Measurements from ENCODE around the gene SFRP5. TPM values are rescaled to one million over a fixed set of nuclear protein-coding genes. Genes with fewer than 3 reads are reported as not detected.

SFRP5 gene
- total and polyA plus RNA-seq, 2 of the 4 experiments (the other 2 are of a cell fraction) = not detected

GRCh38 chr10:97754726-97755125 lies 17.1 kb downstream of the SFRP5 start:
- Histone ChIP-seq H4K5ac (ENCODE audit: low read depth, low read length) (no peak overlapping the region), H2AK5ac (ENCODE audit: low read depth, low read length) (no peak overlapping the region), H2BK120ac (ENCODE audit: low read depth, low read length) (no peak overlapping the region), H3K9me3 (ENCODE audit: control insufficient read depth, insufficient read depth, low read length) (no peaks in the 10 kb centered on the region), H3K9ac (ENCODE audit: low read depth, low read length) (no peak overlapping the region), H3K56ac (ENCODE audit: extremely low read depth, insufficient read depth, low read length) (no peak overlapping the region), H2BK15ac (ENCODE audit: low read depth, low read length) (no peak overlapping the region), H3K23ac (ENCODE audit: low read depth, low read length) (no peak overlapping the region), H3K4me2 (ENCODE audit: low read depth, low read length) (no peak overlapping the region), H4K8ac (ENCODE audit: low read depth in 2 of 2, low read length in 2 of 2) (no peak overlapping the region), H3K14ac (replicated peaks; ENCODE audit: low read depth, low read length) (no peak overlapping the region), H2BK20ac (ENCODE audit: low read depth, low read length) (no peak overlapping the region), H2AFZ (replicated peaks; ENCODE audit: low read length, poor library complexity) (no peak overlapping the region), H2AK9ac (replicated peaks; ENCODE audit: low read depth, low read length, poor library complexity) (no peak overlapping the region), H3K27me3 (ENCODE audit: control insufficient read depth, insufficient read depth, low read length) (no peaks in the 10 kb centered on the region), H3K18ac (ENCODE audit: low read depth, low read length) (no peak overlapping the region), H3K27ac (ENCODE audit: insufficient read depth, low read length) (no peak overlapping the region), H3K4me3 (ENCODE audit: insufficient read depth, low read depth, low read length) (no peak overlapping the region), H3K36me3 (ENCODE audit: control insufficient read depth, insufficient read depth, low read length) (peaks cover 73% of the 10 kb centered on the region), H3K79me1 (ENCODE audit: low read depth in 1 of 2, low read length in 2 of 2) (peaks cover 8% of the 10 kb centered on the region in 2 experiments; a peak in 2 of 4 replicates), H3K9me1 (ENCODE audit: insufficient read depth, low read length) (no peaks in the 10 kb centered on the region; the same call in 1 of the 2 replicates), H2BK5ac (ENCODE audit: low read depth, low read length, poor library complexity, severe bottlenecking) (no peak overlapping the region), H4K91ac (ENCODE audit: insufficient read depth, low read depth, low read length) (no peak overlapping the region), H3K4me1 (ENCODE audit: control insufficient read depth, insufficient read depth, low read length) (no peaks in the 10 kb centered on the region), H3K4ac (ENCODE audit: low read depth, low read length) (no peak overlapping the region), H4K20me1 (ENCODE audit: insufficient read depth, low read length) (no peaks in the 10 kb centered on the region; the same call in 1 of the 2 replicates)
- in situ Hi-C loops (cut with MboI; ENCODE audit: low sequenced_read_pairs) (no loop called here), intact Hi-C loops (cut with micrococcal nuclease) (no loop called here), dilution Hi-C loops (cut with HindIII; ENCODE audit: low sequenced_read_pairs, unreplicated experiment) (no loop called here)
- no peak for TF ChIP-seq RAD21 (IDR thresholded peaks at IDR 0.05; ENCODE audit: low read length)
- TF ChIP-seq POLR2A (IDR thresholded peaks at IDR 0.05; ENCODE audit: low read depth, low read length) = no peak
- TF ChIP-seq FOS (IDR thresholded peaks at IDR 0.05; ENCODE audit: low read depth, low read length) = no peak
- TF ChIP-seq BHLHE40 (IDR thresholded peaks at IDR 0.05; ENCODE audit: low read depth, low read length) = no peak
- TF ChIP-seq, protein P1, sequence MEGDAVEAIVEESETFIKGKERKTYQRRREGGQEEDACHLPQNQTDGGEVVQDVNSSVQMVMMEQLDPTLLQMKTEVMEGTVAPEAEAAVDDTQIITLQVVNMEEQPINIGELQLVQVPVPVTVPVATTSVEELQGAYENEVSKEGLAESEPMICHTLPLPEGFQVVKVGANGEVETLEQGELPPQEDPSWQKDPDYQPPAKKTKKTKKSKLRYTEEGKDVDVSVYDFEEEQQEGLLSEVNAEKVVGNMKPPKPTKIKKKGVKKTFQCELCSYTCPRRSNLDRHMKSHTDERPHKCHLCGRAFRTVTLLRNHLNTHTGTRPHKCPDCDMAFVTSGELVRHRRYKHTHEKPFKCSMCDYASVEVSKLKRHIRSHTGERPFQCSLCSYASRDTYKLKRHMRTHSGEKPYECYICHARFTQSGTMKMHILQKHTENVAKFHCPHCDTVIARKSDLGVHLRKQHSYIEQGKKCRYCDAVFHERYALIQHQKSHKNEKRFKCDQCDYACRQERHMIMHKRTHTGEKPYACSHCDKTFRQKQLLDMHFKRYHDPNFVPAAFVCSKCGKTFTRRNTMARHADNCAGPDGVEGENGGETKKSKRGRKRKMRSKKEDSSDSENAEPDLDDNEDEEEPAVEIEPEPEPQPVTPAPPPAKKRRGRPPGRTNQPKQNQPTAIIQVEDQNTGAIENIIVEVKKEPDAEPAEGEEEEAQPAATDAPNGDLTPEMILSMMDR (conservative IDR thresholded peaks at IDR 0.05; ENCODE audit: low read depth, low read length) = no peak
- TF ChIP-seq RFX5 (IDR thresholded peaks at IDR 0.05; ENCODE audit: low read depth, low read length) = no peak
- DNase-seq (no peak), ATAC-seq (ENCODE audit: low read depth) (no peak)
- ChIA-PET POLR2A (ENCODE audit: unreplicated experiment) (no interaction called here), CTCF (no interaction called here)
- no CpG with 5 or more reads among the region's 4 CpGs for WGBS, 2 experiments (ENCODE audit: extremely low coverage in 2 of 2, insufficient read length in 1 of 2)
- BruUV-seq (replicated peaks) = no TSS peak

All from IMR-90 (cell line).